ENCODE measurements around the gene ZBTB24. TPM values are rescaled to one million over a fixed set of nuclear protein-coding genes. Genes with fewer than 3 reads are reported as not detected.

The ZBTB24 gene
- total RNA-seq, 2 experiments from 2014 or later = 17.8 to 18.5 TPM

DNA sequence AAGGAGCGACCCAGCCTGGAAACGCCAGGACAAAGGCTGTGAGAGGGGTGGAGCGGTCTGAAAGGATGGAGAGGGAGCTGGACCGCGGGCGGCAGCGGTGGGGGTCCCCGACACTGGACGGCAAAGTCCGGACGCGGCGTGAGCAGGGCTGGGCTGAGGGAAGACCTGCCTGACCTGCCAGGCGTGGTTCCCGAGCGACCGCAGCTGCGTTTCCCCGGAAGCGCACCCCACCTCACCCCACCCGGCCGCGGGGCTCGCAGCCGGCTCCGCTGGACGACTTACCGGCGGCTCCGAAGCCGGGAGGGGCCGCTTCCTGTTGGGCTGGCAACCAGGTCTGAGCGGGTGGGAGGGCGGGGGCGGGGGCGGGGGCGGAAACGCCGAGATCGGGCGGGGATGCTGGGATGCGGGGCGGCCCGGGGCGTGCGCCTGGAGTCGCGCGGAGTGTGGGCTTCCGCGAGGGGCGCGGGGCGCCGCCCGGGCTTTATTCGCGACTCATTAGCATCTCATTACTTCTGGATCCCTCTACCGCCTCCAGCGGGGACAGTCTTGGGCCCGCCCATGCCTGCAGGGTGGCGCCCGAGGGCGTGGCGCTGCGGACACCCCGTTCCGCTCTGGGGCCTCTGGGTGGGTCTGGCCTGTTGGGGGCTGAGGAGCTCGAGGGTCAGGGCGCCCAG is 27.4 kb downstream of the ZBTB24 start, which contains the start of gene MICAL1:
MICAL1 (minus strand) TSS at position 336 of the 674 bp plus-strand sequence. CDS start 1,576 bp downstream, outside the sequence.
- CTCF ChIA-PET = interaction anchor here (0.5 to 4.0 kb wide), 6 partner anchors 14 to 603 kb away, joined by 3 to 23 read pairs (median 4); partner anchors contain the start of genes AK9, FIG4, PPIL6 and SMPD2
- POLR2A ChIA-PET = interaction anchor here (0.9 to 4.5 kb wide), 5 partner anchors 11 to 82 kb away, joined by 3 to 21 read pairs (median 5); partner anchors contain the start of genes CD164, PPIL6, SMPD2 and ZBTB24

DNA sequence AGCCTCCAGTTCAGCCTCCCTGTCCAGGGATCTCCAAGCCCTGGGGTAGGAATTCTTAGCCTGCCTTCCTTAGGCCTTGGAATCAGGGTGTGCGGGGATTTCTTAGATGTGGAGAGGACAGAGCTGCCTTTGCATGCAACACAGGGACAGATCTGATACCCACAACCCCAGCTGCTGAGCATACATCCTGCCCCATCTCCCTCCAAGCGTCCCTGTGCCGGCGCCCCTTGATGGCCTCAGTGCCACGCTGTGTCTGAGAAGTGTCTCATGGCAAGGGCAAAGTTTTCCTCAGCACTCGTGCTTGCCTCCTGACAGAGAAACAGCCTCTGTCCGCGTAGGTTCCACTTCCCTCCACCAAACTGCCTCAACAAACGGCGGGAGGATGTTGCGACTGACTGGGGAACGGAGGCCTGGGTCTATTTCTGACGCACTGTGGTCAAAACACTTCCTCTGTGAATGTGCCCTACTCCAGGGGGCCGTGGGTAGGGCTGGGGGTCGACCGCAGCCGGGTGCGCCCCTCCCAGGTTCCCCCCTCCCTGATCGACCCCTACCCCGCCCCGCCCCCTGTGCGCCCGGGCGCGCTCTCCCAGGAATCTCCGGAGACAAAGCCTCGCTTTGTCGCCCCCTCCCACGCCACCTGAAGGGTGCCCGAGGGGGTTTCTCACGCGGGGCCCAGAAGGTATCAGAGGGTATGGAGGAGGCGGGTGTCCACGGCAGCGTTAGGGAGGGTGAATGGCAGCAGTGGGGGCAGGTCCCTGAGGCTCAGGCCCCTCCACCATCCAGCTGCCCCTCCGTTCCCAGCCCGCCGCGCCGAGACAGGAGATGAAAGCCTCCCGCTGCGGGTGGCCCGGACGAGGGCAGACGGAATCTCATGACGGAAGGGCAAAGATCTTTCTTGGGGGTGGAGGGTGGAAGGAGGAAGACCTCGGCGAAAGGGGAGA is 28.3 kb downstream of the ZBTB24 start:
- ChIA-PET CTCF (interaction anchor here (0.5 to 4.0 kb wide), 6 partner anchors 10 to 604 kb away, joined by 3 to 23 read pairs (median 4); partner anchors contain the start of genes AK9, FIG4, PPIL6 and SMPD2), POLR2A (interaction anchor here (0.9 to 4.5 kb wide), 7 partner anchors 11 to 81 kb away, joined by 3 to 21 read pairs (median 5); partner anchors contain the start of genes CD164, PPIL6, SMPD2 and ZBTB24)

DNA sequence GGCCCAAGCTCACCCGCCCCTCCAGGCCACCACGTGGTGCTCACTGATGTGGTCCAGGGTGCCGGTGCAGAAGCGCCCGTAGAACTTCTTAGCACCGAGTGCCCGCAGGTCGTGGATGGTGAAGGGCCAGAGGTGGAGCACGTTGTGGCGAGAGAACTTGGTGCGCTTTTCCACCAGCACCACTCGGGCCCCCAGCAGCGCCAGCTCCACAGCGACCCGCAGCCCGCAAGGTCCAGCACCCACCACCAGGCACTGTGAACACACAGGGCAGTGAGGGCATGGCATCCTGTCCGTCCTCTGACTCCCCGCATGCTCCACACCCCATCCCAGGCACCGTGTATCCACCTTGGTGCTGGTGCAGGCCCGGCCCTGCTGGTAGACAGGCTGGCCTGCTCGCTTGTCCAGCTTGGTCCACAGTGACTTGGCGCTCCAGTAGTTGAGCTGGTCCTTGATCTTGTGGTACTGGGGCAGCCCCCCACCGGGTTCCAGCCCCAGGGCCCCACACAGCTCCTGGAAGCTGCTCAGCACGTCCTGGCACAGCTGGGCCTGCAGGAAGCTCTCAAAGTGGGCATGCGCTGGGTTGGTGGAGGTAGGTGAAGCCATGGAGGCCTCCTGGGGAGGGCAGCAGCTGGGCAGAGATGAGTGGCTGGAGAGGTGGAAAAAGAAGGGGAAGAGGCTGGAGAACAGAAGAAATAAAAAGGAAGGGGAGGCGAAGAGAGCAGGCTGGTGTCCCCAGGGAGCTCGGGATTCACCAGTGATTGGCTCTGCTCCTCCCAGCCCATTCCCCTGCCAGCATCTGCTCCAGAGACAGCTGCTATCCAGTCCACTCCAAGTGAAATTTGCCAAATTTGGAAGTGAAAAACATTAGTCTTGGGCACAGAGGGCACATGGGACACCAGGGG is 29.2 kb downstream of the ZBTB24 start:
- CTCF ChIA-PET = interaction anchor here (0.7 to 4.0 kb wide), 4 partner anchors 9 to 28 kb away, joined by 3 to 23 read pairs (median 6); partner anchors contain the start of genes PPIL6, SMPD2 and ZBTB24
- POLR2A ChIA-PET = interaction anchor here (0.9 to 4.5 kb wide), 5 partner anchors 10 to 80 kb away, joined by 4 to 21 read pairs (median 5); partner anchors contain the start of genes SMPD2 and ZBTB24

DNA sequence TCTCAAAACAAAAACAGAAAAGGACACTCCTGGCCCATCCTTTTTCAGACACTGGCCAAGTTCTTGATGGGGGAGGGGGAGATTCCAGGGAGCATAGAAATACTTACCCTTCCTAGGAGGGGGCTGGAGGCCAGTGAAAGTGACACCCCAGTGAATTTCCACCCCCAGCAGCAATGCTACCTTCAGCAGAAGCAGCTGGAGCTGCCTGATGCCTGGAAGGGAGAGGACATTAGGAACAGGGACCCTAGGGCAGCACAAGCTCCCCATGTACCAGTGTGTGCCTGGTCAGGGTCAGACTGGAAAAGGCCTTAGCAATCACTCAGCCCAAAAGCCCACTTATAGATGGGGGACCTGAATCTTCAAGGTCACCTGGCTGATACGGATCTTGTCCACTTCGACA is 29.9 kb downstream of the ZBTB24 start:
- CTCF ChIA-PET = interaction anchor here (1.6 to 1.8 kb wide), 2 partner anchors 9 to 12 kb away, joined by 6 read pairs; partner anchors contain the start of genes PPIL6 and SMPD2
- POLR2A ChIA-PET = no interaction called here

DNA sequence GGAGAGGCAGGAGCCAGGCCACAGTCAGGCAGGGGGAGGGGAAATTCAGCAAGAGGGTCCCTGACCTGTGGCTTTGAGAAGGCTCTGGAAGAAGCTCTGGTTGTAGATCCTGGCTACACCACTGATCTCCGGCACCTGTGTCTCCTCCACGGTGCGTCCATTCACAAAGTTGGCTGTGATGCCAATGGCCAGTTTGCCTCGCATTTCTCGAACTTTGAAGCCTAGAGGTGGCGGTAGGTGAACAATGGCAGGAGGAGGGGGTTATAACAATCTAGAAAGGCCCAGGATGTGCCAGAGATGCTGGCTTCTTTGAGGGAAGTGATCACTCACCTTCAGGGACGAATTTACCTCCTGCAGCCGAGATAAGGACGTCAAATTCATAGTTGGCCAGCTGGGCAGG is 30.8 kb downstream of the ZBTB24 start:
- ChIA-PET CTCF (interaction anchor here (1.8 kb wide), 1 partner anchor 11 kb away, joined by 6 read pairs; the partner anchor contains the start of genes PPIL6 and SMPD2), POLR2A (no interaction called here)

DNA sequence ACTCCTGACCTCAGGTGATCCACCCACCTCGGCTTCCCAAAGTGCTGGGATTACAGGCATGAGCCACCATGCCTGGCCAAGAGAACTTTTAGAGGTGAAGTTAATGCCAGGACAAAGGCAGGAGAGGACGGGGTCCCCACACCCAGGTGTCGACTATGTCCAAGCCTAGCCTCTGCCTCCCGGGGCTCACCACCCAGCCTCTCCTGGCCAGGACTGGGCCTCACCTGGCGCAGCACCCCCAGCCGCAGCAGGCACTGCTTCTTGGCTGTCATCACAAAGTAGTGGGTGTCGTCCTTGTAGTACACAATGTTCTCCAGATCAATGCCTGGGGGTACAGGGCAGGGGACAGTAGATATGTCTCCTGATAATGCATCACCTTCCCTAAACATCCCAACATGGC is 31.6 kb downstream of the ZBTB24 start:
- POLR2A ChIA-PET = no interaction called here

DNA sequence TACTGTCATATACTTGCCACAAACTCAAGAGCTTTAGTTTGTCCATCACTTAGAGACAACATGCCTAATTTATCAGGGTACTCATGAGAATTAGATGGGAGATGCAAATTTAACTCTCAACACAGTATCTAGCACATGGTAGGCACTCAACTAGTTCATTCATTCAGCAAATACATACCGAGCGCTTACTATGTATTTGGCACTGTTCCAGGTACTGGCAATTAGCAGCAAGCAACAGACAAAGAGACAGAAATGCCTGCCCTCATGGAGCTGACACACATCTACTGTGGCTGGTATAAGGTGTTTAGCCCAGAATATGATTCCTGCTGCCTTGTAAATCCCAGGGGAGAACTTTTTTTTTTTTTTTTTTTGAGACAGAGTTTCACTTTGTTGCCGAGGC is 32.2 kb downstream of the ZBTB24 start:
- CTCF ChIA-PET = no interaction called here
- POLR2A ChIA-PET = no interaction called here

More for the DNA sequence above, 31.6 kb downstream of the ZBTB24 start:
- CTCF ChIA-PET = no interaction called here

DNA sequence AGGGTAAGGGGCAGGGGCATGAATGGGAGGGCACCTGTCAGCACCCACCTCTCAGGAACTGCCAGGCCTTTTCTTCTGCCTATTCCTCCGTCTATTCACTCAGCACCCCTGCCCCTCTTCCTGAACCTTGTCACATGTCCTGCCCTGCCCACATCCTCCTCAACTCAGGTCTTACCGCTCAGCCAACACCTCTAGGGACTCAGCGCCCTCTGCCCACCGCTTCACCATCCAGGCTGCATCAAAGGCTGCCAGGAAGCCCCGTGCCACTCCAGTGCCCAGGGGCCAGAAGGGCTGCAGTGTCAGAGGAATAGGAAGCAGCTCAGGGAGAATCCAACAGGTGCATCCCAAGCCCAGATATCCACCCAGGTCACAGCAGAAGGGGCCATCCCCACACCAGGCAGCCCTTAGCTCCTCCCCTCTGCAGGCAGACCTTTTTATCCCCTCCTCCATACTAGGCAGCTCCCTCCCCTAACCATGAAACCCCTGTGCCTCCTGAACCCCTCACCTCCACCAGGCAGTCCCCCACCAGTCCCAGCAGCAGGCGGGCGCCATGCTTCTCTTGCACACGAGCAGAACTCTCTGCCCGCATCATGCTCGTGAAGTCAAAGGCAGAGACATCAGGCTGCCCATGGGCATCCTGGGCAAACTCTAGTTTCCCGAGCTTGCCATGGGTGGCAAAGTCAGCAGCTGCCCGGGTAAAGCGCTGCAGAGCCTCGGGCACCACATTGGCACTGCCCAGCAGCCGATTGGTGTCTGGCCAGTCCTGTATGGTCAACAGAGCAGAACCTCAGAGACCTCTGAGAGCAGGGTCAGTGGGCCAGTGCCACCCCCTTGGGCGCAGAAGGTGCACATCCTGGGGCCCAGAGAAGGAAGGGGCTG is 33.0 kb downstream of the ZBTB24 start:
- ChIA-PET POLR2A (interaction anchor here (1.0 kb wide), 1 partner anchor 10 kb away, joined by 3 read pairs; the partner anchor contains the start of genes PPIL6 and SMPD2), CTCF (interaction anchor here (1.2 kb wide), 1 partner anchor 9 kb away, joined by 4 read pairs; the partner anchor contains the start of genes PPIL6 and SMPD2)

DNA sequence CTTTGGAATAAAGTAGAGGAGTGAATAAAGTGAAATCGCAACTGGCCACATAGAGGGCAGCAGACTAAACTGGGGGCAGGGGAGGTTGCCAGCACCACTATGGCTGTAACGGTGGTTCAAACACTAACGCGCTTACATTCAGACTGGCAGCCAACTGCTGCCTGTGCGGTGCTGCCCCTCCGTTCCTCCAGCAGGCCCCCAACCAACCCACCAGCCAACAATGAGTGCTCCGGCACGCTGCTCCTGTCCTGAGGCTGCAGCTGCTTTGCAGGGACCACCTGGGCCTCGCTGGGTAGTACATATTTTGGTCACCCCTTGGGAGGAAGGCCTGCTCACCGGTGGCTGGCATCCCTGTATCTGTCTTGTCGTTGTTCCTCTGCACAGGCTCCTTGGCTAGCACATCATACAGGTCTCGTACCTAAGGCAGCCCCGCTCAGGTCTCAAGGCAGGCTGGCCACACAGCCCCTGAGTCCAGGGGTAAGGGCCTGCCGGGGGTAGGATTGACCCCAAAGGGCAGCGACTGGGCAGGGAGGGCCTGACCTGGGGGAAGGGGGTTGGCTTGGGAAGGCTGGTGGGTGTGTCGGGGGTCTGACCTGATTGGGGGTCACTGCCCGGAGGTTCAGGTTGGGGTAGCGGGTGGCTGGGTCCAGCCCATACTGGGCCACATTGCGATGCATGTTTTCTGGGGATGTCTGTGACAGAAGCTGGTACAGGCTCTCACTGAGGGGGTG is 33.8 kb downstream of the ZBTB24 start:
- POLR2A ChIA-PET = interaction anchor here (1.0 kb wide), 1 partner anchor 9 kb away, joined by 3 read pairs; the partner anchor contains the start of genes PPIL6 and SMPD2
- CTCF ChIA-PET = interaction anchor here (1.2 kb wide), 1 partner anchor 8 kb away, joined by 4 read pairs; the partner anchor contains the start of genes PPIL6 and SMPD2

DNA sequence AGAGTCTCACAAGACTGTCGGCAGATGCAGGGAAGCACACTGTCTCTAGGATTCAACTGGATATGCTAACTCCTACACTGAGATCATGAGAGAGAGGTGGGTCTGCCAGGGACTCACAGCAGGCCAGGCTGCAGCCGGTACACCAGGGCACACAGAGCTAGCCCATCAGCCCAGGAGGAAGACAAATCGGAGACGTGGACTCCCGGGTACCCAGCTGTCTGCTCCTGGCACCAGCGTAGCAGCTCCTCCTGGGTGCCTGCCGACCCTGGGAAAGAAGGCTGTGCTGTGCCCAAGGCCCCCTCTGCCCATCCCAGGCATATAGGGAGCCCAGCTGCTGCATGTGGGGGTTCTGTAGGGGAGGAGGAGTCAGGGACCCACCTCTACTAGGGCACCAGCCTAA is 34.4 kb downstream of the ZBTB24 start:
- ChIA-PET POLR2A (no interaction called here), CTCF (no interaction called here)

DNA sequence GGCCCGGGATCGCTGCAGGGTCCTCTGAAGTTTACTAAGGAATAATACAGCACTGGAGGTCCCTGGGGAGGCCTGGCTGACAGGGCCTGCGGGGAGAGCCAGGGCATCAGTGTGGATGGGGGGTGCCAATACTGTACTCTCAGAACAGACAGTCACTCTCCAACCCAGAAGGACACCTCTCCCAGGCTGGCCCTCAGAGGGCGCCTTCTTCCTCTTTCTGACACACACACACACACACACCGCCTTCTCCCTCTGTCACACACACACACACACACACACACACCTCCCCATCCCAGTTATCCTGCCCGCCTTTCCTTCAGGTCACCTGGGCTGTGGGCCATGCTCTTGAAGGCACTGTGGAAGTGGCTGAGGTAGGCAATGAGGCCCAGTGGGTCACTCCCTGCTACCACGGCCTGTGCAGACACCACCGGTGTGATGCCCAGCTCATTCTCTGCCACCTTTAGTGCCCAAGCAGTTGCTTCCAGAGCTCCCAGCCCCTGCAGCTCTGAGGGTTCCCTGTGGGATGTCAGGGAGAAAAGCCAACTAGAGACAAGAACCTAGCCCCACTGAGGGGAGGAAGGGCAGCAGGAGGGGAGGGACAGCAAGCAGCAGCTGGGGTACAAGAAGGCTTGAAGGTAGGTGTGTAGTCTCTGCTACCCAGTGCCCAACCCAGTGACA is 35.0 kb downstream of the ZBTB24 start:
- ChIA-PET POLR2A (no interaction called here), CTCF (interaction anchor here (0.5 kb wide), 1 partner anchor 1396 kb away, joined by 3 read pairs; no protein-coding TSS in a partner anchor)

DNA sequence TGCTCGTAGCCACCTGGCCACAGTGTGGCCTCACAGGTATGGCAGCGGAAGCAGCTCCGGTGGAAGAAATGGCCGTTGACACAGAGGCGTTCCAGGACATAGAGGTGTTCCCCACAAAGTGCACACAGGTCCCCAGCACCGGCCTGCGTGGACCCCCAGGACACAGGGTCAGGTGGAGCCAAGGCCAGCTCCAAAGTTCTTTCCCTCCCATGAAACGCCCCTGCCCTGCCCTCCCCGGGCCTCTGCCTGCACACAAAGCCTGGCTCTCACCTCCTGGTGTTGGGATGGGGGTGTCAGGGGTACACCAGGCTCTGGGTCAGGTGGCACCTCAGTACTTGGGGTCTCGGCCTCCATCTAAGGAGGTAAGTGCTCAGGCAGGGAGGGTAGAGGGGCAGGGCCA is 35.9 kb downstream of the ZBTB24 start:
- POLR2A ChIA-PET = interaction anchor here (0.6 kb wide), 1 partner anchor 661 kb away, joined by 3 read pairs; no protein-coding TSS in a partner anchor
- CTCF ChIA-PET = no interaction called here

DNA sequence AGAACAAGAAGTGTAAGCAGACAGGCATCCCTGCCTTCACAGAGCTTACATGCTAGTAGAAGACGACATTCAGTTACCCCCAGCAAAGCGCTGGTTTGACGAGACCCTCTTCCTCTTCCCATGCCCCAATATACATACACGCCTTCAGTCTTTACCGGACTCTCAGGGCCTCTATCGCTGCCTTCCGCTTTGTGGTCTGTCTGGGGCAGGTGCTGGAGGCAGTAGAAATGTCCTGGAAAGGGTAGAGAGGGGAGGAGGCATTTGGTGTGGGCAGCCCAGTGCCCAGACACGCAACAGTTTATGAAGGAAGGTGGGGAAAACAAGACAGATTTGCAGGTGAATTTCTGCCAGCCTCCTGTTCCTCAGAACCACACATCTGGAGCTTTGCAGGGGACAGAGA is 36.5 kb downstream of the ZBTB24 start:
- CTCF ChIA-PET = no interaction called here
- POLR2A ChIA-PET = no interaction called here

DNA sequence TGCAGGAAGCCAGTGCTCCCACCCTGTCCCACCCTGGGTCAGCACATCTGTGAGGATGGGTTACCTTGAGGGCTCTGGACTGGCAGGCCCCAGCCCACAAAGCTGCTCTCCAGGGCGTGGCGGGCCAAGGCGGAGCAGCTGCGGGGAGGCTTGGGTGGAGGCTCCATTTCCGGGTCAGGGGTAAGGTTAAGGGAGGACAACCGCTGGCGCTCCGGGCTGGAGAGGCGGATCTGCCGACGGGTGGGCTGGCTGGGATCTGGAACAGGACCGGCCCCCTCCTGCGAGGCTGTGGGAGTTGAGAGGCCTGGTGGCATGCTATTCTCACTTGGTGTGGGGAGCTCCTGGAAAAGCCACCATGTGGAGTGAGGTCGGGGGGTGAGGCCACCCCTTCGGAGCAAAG is 36.9 kb downstream of the ZBTB24 start:
- POLR2A ChIA-PET = no interaction called here
- CTCF ChIA-PET = no interaction called here

DNA sequence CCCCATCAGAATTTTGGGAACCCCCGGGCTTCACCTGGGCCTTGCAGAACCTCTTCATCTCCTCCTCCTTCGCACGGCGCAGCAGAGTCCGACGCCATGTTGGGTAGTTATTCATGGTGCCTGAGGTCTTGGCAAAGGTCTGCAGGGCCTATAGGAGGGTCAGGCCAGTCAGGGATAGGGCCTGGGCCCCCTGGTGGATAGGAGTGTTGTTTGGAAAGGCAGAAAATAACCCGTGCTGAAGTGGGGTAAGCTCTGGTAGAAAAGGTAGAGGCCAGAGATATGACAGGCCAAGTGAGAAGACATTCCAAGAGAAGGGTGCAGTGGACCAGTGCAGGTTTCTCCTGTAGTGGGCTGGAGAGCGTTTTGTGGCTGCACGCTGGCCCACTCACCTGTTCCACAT is 37.6 kb downstream of the ZBTB24 start:
- ChIA-PET POLR2A (no interaction called here), CTCF (interaction anchor here (0.9 kb wide), 1 partner anchor 24 kb away, joined by 6 read pairs; no protein-coding TSS in a partner anchor)

DNA sequence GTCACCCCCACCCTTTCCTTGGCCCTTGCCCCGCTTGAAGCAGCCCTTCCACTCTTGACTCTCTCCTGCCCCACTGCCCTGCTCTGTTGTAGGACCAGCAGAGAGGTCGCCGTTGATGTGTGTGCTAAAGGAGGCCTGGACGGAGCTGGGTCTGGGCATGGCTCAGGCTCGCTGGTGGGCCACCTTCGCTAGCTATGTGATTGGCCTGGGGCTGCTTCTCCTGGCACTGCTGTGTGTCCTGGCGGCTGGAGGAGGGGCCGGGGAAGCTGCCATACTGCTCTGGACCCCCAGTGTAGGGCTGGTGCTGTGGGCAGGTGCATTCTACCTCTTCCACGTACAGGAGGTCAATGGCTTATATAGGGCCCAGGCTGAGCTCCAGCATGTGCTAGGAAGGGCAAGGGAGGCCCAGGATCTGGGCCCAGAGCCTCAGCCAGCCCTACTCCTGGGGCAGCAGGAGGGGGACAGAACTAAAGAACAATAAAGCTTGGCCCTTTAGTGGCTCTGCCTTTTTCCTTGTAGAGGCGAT is 39.5 kb downstream of the ZBTB24 start:
- CTCF ChIA-PET = interaction anchor here (1.5 kb wide), 1 partner anchor 10 kb away, joined by 6 read pairs; no protein-coding TSS in a partner anchor
- POLR2A ChIA-PET = interaction anchor here (1.2 kb wide), 1 partner anchor 11 kb away, joined by 4 read pairs; no protein-coding TSS in a partner anchor

Data from activated CD8-positive, alpha-beta memory T cell treated with anti-CD3 and anti-CD28 coated beads for 36 hours (primary cell).